ENCODE measurements around the gene ASCC3.

GRCh38 chr6:100790084-100790483, 91.0 kb downstream of the ASCC3 start:
- TF ChIP-seq EGR1 (IDR thresholded peaks at IDR 0.05; ENCODE audit: low read depth in 2 of 2) (no peak), REST (IDR thresholded peaks at IDR 0.05) (no peak), MAX (IDR thresholded peaks at IDR 0.05) (no peak), CTCF (IDR thresholded peaks at IDR 0.05; ENCODE audit: low read depth, low read length, missing input control) (no peak), ZBTB33 (IDR thresholded peaks at IDR 0.05) (no peak), SP1 (IDR thresholded peaks at IDR 0.05) (no peak), JUND (IDR thresholded peaks at IDR 0.05) (no peak), RAD21 (IDR thresholded peaks at IDR 0.05) (no peak), RXRA (IDR thresholded peaks at IDR 0.05) (no peak)

Measured in liver (tissue), 3 donors.